Thyroid gland (tissue), 4 donors: ENCODE measurements around the gene LYVE1. TPM values are rescaled to one million over a fixed set of nuclear protein-coding genes. Genes with fewer than 3 reads are reported as not detected.

Experiments used
- DNase-seq, 2 donors: peaks; one replicate each; pipeline ENCODE4 v3.0.0-alpha.2; 2019
- H3K27ac ChIP-seq, 3 donors: fragments of 200-600 bp; sonication (generic); 1 replicate in 2 of 3; 2 replicates in 1 of 3; pipeline ENCODE4 v1.5.1; 2016 to 2019; ENCODE audit warnings: mild to moderate bottlenecking in 1 of 3, moderate library complexity in 1 of 3
- H3K27me3 ChIP-seq: fragments of 200-600 bp; sonication (generic); one replicate; pipeline ENCODE4 v1.5.1; 2019
- H3K36me3 ChIP-seq, 2 donors: fragments of 200-600 bp; sonication (generic); one replicate each; pipeline ENCODE4 v1.5.1; 2016 to 2019
- H3K4me1 ChIP-seq, 2 donors: fragments of 200-600 bp; sonication (generic); one replicate each; pipeline ENCODE4 v1.5.1; 2017 to 2019
- H3K4me3 ChIP-seq, 3 donors: fragments of 200-600 bp; sonication (generic); replicated peaks in 1 of 3; 1 replicate in 2 of 3; 2 replicates in 1 of 3; pipeline ENCODE4 v1.5.1; 2016; ENCODE audit warnings: mild to moderate bottlenecking in 1 of 3
- H3K9me3 ChIP-seq: fragments of 200-600 bp; sonication (generic); one replicate; pipeline ENCODE4 v1.5.1; 2017
- POLR2A ChIP-seq, 2 donors: fragments of 450-650 bp; IDR thresholded peaks; one replicate each; pipeline ENCODE4 v1.6.1; 2017; ENCODE audit warnings: antibody characterized with exemption in 2 of 2, mild to moderate bottlenecking in 2 of 2, moderate library complexity in 1 of 2
- WGBS, 2 donors: methylation state at CpG; one replicate each; pipeline ENCODE4 v1.1.5; 2017; 5-methylcytosine and 5-hydroxymethylcytosine counted together
- intact Hi-C: fragments of 100-400 bp; cut with DNase I; formaldehyde crosslinking; loops from one replicate; pipeline ENCODE4 v1.15.1; 2023
- total RNA-seq, 4 donors: library from RNA; depleted of rRNA; stranded (reverse); fragments of >200 nt; gene quantifications; one replicate each; pipeline ENCODE4 v1.2.3, GENCODE V29; 2016
- TF ChIP-seq, protein P1 (sequence below), 6 experiments: fragments of 200-600 bp in 3 of 6; fragments of 450-650 bp in 3 of 6; sonication (generic) in 3 of 6; IDR thresholded peaks; one replicate each; pipeline ENCODE4 v1.5.1; 2016 to 2019; ENCODE audit warnings: antibody characterized with exemption in 6 of 6, mild to moderate bottlenecking in 2 of 6, inconsistent platforms in 1 of 6, moderate library complexity in 1 of 6

LYVE1 gene
- total RNA-seq, 4 donors from 2014 or later = 27.2 to 185 (median 73.5) TPM

- Histone ChIP-seq H3K27me3 (no peaks in the 10 kb centered on the region), H3K4me3 (no peak overlapping the region), H3K9me3 (no peaks in the 10 kb centered on the region), H3K4me1 (peaks cover 0 to 4% of the 10 kb centered on the region in 2 donors), H3K27ac (no peak overlapping the region), H3K36me3 (no peaks in the 10 kb centered on the region)
- no peak for DNase-seq
- 89 to 97% methylated on average over 4 of the region's 4 CpGs for WGBS, 2 donors
- TF ChIP-seq, protein P1, sequence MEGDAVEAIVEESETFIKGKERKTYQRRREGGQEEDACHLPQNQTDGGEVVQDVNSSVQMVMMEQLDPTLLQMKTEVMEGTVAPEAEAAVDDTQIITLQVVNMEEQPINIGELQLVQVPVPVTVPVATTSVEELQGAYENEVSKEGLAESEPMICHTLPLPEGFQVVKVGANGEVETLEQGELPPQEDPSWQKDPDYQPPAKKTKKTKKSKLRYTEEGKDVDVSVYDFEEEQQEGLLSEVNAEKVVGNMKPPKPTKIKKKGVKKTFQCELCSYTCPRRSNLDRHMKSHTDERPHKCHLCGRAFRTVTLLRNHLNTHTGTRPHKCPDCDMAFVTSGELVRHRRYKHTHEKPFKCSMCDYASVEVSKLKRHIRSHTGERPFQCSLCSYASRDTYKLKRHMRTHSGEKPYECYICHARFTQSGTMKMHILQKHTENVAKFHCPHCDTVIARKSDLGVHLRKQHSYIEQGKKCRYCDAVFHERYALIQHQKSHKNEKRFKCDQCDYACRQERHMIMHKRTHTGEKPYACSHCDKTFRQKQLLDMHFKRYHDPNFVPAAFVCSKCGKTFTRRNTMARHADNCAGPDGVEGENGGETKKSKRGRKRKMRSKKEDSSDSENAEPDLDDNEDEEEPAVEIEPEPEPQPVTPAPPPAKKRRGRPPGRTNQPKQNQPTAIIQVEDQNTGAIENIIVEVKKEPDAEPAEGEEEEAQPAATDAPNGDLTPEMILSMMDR (IDR thresholded peaks at IDR 0.05) = no peak
- TF ChIP-seq POLR2A (IDR thresholded peaks at IDR 0.05) = no peak
- intact Hi-C loops = no loop called here
These were observed 7.6 kb upstream of the LYVE1 start for GRCh38 chr11:10576035-10576398.

DNA sequence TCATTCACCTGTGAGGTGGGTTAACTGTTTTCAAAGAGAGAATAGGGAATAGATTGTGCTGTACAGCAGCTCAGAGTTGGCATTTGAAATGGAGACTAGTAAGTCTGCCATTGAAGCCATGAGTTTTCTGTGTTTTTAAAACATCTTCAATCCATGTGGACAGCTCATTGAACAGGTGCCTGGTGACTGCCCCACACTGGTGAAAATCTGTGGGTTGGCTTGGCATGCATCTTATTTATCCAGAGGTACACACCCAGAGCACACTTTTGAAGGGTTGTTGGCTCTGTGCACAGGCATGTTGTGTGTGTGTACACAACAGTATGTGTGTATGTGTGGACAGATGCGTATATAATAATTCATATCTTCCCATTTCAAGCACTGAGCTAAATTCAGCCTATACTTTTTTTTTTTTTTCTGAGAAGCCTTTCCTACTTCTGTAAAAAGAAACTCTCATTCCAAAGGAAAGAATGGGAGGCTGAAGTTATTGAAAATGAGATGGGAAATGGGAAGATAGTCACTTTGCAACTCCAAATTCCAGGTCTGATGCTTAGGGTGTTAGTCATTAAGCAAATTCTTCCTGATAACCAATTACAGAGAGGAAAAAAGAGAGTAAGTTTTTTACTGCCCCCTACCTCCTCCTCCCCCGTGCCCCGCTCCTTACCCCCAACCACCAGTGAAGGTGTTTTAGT is 7.0 kb upstream of the LYVE1 start:
- Histone ChIP-seq H3K9me3 (no peaks in the 10 kb centered on the region), H3K27me3 (no peaks in the 10 kb centered on the region), H3K4me1 (peaks cover 0 to under 1% of the 10 kb centered on the region in 2 donors), H3K36me3 (no peaks in the 10 kb centered on the region), H3K27ac (no peak overlapping the region), H3K4me3 (no peak overlapping the region)
- intact Hi-C loops = no loop called here
- 89 to 96% methylated on average over 3 of the region's 3 CpGs for WGBS, 2 donors
- no peak for DNase-seq
- TF ChIP-seq, protein P1 (IDR thresholded peaks at IDR 0.05) = no peak
- no peak for TF ChIP-seq POLR2A (IDR thresholded peaks at IDR 0.05)

- 77 to 81% methylated on average over 3 of the region's 3 CpGs for WGBS, 2 donors
- TF ChIP-seq POLR2A (IDR thresholded peaks at IDR 0.05) = no peak
- TF ChIP-seq, protein P1 (IDR thresholded peaks at IDR 0.05) = no peak
- Histone ChIP-seq H3K36me3 (no peaks in the 10 kb centered on the region), H3K4me1 (no peaks in the 10 kb centered on the region), H3K4me3 (no peak overlapping the region), H3K27ac (no peak overlapping the region), H3K9me3 (no peaks in the 10 kb centered on the region), H3K27me3 (no peaks in the 10 kb centered on the region)
- intact Hi-C loops = no loop called here
- no peak for DNase-seq
These were observed 5.1 kb upstream of the LYVE1 start for GRCh38 chr11:10573556-10573955.

DNA sequence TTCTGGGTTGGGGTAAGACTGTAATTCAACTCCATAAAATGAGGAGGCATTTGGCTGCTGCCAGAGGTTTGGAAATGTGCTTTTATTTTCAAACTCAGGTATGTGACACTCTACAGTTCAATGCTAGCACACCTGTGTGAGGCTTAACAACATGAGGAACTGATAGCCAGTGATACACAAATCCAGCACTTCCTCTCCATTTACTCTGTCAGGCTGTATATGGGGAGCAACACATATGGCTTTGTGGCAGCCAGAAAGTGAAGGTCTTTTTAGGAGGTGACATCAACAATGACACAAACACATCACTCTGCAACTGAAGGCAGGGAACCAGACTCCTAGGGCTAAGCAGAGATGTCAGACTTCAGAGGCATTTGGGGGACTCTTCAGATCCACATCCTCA is 4.6 kb upstream of the LYVE1 start:
- Histone ChIP-seq H3K27ac (no peak overlapping the region), H3K4me1 (no peaks in the 10 kb centered on the region), H3K9me3 (no peaks in the 10 kb centered on the region), H3K27me3 (no peaks in the 10 kb centered on the region), H3K4me3 (no peak overlapping the region), H3K36me3 (no peaks in the 10 kb centered on the region)
- DNase-seq = no peak
- intact Hi-C loops = no loop called here
- TF ChIP-seq, protein P1 (IDR thresholded peaks at IDR 0.05) = no peak
- no peak for TF ChIP-seq POLR2A (IDR thresholded peaks at IDR 0.05)

GRCh38 chr11:10572533-10572932 is 4.1 kb upstream of the LYVE1 start:
- DNase-seq = no peak
- WGBS, 2 donors = 90 to 93% methylated on average over 2 of the region's 2 CpGs
- H3K4me3 ChIP-seq = no peak overlapping the region
- intact Hi-C loops = no loop called here
- H3K27me3 ChIP-seq = no peaks in the 10 kb centered on the region
- H3K9me3 ChIP-seq = no peaks in the 10 kb centered on the region
- H3K27ac ChIP-seq = no peak overlapping the region
- no peaks in the 10 kb centered on the region for H3K36me3 ChIP-seq
- TF ChIP-seq POLR2A (IDR thresholded peaks at IDR 0.05) = no peak
- TF ChIP-seq, protein P1 (IDR thresholded peaks at IDR 0.05) = no peak
- no peaks in the 10 kb centered on the region for H3K4me1 ChIP-seq
